OCI-LY3 (cell line): ENCODE results near the gene RPP38.

Experiments used
- H2AFZ ChIP-seq: fragments of 200-600, 300-600 bp; shearing (Covaris generic); 2 replicates; pipeline ENCODE4 v1.6.0; 2014; ENCODE audit warnings: antibody characterized with exemption, low read depth, low read length
- H3K27ac ChIP-seq: fragments of 200-600, 300-600 bp; sonication (generic); 2 replicates; pipeline ENCODE4 v1.5.1; 2014; ENCODE audit warnings: mild to moderate bottlenecking, low read length, moderate library complexity, mixed read lengths
- H3K27me3 ChIP-seq: fragments of 200-600, 300-600 bp; sonication (generic); 2 replicates; pipeline ENCODE4 v1.6.1; 2014; ENCODE audit warnings: low read depth, low read length, mixed read lengths
- H3K36me3 ChIP-seq: fragments of 200-600, 300-600 bp; sonication (generic); replicated peaks from 2 replicates; pipeline ENCODE3; 2014; ENCODE audit warnings: low read depth, low read length, mixed read lengths
- H3K4me1 ChIP-seq: fragments of 300-600, 200-600 bp; sonication (generic); 2 replicates; pipeline ENCODE4 v1.6.1; 2014; ENCODE audit warnings: low read length, mixed read lengths
- H3K4me2 ChIP-seq: fragments of 200-600, 300-600 bp; sonication (generic); 2 replicates; pipeline ENCODE4 v1.6.1; 2014; ENCODE audit warnings: low read length, mixed read lengths
- H3K4me3 ChIP-seq: fragments of 300-600, 200-600 bp; sonication (generic); 2 replicates; pipeline ENCODE4 v1.5.1; 2014; ENCODE audit warnings: antibody characterized with exemption, mild to moderate bottlenecking, low read length, moderate library complexity
- H3K79me2 ChIP-seq: fragments of 300-600, 200-600 bp; shearing (Covaris generic); 2 replicates; pipeline ENCODE4 v1.6.1; 2014; ENCODE audit warnings: mild to moderate bottlenecking, low read length, mixed read lengths
- H3K9ac ChIP-seq: fragments of 300-600, 200-600 bp; shearing (Covaris generic); 2 replicates; pipeline ENCODE4 v1.6.0; 2014; ENCODE audit warnings: mild to moderate bottlenecking, low read length, moderate library complexity
- H3K9me3 ChIP-seq: fragments of 200-600, 300-600 bp; shearing (Covaris generic); 2 replicates; pipeline ENCODE4 v1.6.1; 2014; ENCODE audit warnings: low read length, mixed read lengths; ENCODE audit not compliant: insufficient read depth
- H4K20me1 ChIP-seq: fragments of 200-600, 300-600 bp; sonication (generic); 2 replicates; pipeline ENCODE4 v1.6.1; 2016; ENCODE audit warnings: low read length, mixed read lengths; ENCODE audit not compliant: insufficient read depth
- CTCF ChIP-seq: fragments of 200-600, 300-600 bp; sonication (generic); IDR thresholded peaks from 2 replicates; pipeline ENCODE4 v1.5.1; 2014; ENCODE audit warnings: antibody characterized with exemption, low read length, low read depth
- EZH2phosphoT487 ChIP-seq: fragments of 200-600 bp; shearing (Covaris generic); IDR thresholded peaks from 2 replicates; pipeline ENCODE4 v1.6.1; 2018; ENCODE audit warnings: antibody characterized with exemption, mixed run types, low read depth

RPP38 gene

GRCh38 chr10:15106352-15107013, 9.3 kb downstream of the RPP38 start:
- Histone ChIP-seq H3K4me3 (no peak overlapping the region), H3K36me3 (peaks cover 6% of the 10 kb centered on the region), H3K27me3 (no peaks in the 10 kb centered on the region), H3K9me3 (no peaks in the 10 kb centered on the region), H3K9ac (no peak overlapping the region), H3K4me1 (no peaks in the 10 kb centered on the region), H2AFZ (no peak overlapping the region), H4K20me1 (no peaks in the 10 kb centered on the region), H3K4me2 (no peak overlapping the region), H3K27ac (no peak overlapping the region), H3K79me2 (peaks cover 7% of the 10 kb centered on the region)
- TF ChIP-seq EZH2phosphoT487: no peak
- peak; percentile 75 for TF ChIP-seq CTCF

- no peak overlapping the region for H3K4me2 ChIP-seq
- no peaks in the 10 kb centered on the region for H3K27me3 ChIP-seq
- H3K36me3 ChIP-seq: peaks cover 5% of the 10 kb centered on the region
- no peak overlapping the region for H3K27ac ChIP-seq
- no peak overlapping the region for H3K4me3 ChIP-seq
- H3K9me3 ChIP-seq: no peaks in the 10 kb centered on the region
- H4K20me1 ChIP-seq: no peaks in the 10 kb centered on the region
- H2AFZ ChIP-seq: no peak overlapping the region
- no peaks in the 10 kb centered on the region for H3K79me2 ChIP-seq
- no peak overlapping the region for H3K9ac ChIP-seq
- TF ChIP-seq CTCF: no peak
- TF ChIP-seq EZH2phosphoT487: no peak
- no peaks in the 10 kb centered on the region for H3K4me1 ChIP-seq
Observed at GRCh38 chr10:15112657-15113056, 15.5 kb downstream of the RPP38 start.

DNA sequence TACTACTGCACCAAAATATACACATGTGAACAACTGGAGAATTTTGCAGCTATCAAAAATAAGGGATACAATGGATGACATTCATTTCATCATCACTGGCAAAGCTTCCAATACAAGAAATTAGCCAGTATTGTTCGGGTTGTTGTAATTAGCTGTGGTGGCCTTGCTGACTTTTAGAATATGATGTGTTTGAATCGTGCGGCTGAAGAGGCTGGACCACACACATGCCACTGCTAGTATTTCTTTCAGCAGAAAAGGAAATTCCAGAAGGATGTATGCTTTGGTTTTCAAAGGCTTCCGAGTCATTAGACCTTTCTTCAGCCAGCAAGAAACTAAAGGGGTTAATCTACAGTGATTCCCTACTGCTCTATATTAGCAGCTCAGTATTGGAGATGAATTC, 16.6 kb downstream of the RPP38 start:
- Histone ChIP-seq H3K79me2 (no peaks in the 10 kb centered on the region), H2AFZ (no peak overlapping the region), H3K4me2 (no peak overlapping the region), H3K4me1 (no peaks in the 10 kb centered on the region), H3K36me3 (peaks cover 5% of the 10 kb centered on the region), H4K20me1 (no peaks in the 10 kb centered on the region), H3K9me3 (no peaks in the 10 kb centered on the region), H3K4me3 (no peak overlapping the region), H3K27me3 (no peaks in the 10 kb centered on the region), H3K9ac (no peak overlapping the region), H3K27ac (no peak overlapping the region)
- no peak for TF ChIP-seq EZH2phosphoT487
- no peak for TF ChIP-seq CTCF

DNA sequence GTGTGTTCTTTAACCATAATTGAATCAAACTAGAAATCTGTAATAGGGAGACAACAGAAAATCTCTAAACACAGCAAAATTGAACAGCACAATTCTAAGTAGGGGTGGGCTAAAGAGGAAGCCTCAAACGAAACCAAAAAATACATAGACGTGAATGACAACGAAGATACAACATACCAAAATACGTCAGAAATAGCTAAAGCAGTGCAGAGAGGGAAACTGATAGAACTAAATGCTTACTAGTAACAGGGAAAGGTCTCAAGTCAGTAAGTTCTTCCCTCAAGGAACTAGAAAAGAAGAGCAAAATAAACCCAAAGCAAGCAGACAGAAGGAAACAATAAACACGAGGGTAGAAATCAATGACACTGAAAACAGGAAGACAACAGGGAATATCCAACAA, 19.1 kb downstream of the RPP38 start:
- H2AFZ ChIP-seq: no peak overlapping the region

More for the DNA sequence above, 19.1 kb downstream of the RPP38 start:
- no peaks in the 10 kb centered on the region for H3K9me3 ChIP-seq
- no peak overlapping the region for H3K4me2 ChIP-seq
- H3K27me3 ChIP-seq: no peaks in the 10 kb centered on the region
- TF ChIP-seq CTCF (no peak), EZH2phosphoT487 (no peak)
- H4K20me1 ChIP-seq: no peaks in the 10 kb centered on the region
- no peak overlapping the region for H3K4me3 ChIP-seq
- H3K9ac ChIP-seq: no peak overlapping the region
- no peaks in the 10 kb centered on the region for H3K79me2 ChIP-seq
- H3K4me1 ChIP-seq: no peaks in the 10 kb centered on the region
- peaks cover 5% of the 10 kb centered on the region for H3K36me3 ChIP-seq
- no peak overlapping the region for H3K27ac ChIP-seq
